NCI-H1048 (cell line): Measurements from ENCODE around the gene TUBA8.
"Not testable (repeated sequence)": the region's sequence is repeated elsewhere in the genome, so short reads cannot be mapped to it uniquely, and the experiment has no call there.

Experiments
- DNase-seq: peaks from one replicate; lab custom pipeline; 2025; lab: John Stamatoyannopoulos, UW

Gene TUBA8

GRCh38 chr22:18110194-18110953 is at the start of gene TUBA8:
Gene TUBA8 (plus strand): TSS chr22:18110809. CDS start chr22:18110866, 57 bp downstream.
- DNase-seq: no peak

GRCh38 chr22:18062421-18062820 is 48.2 kb upstream of the TUBA8 start:
- DNase-seq: no peak

- DNase-seq: no peak
Measured at GRCh38 chr22:18063306-18063705, 47.3 kb upstream of the TUBA8 start.

GRCh38 chr22:18063715-18064114 is 46.9 kb upstream of the TUBA8 start:
- DNase-seq: not testable (repeated sequence)

- no peak for DNase-seq
Measured at GRCh38 chr22:18064636-18065035, 46.0 kb upstream of the TUBA8 start.

- no peak for DNase-seq
Measured at GRCh38 chr22:18065256-18065655, 45.4 kb upstream of the TUBA8 start.

- no peak for DNase-seq
Measured at GRCh38 chr22:18066181-18066859, 44.3 kb upstream of the TUBA8 start.

- DNase-seq: no peak
Measured at GRCh38 chr22:18067121-18067520, 43.5 kb upstream of the TUBA8 start.

GRCh38 chr22:18067548-18068341 is 42.9 kb upstream of the TUBA8 start:
- no peak for DNase-seq

GRCh38 chr22:18068381-18068988 is 42.1 kb upstream of the TUBA8 start:
- DNase-seq: no peak

- DNase-seq: no peak
Measured at GRCh38 chr22:18069041-18069440, 41.6 kb upstream of the TUBA8 start.

- no peak for DNase-seq
Measured at GRCh38 chr22:18070041-18070440, 40.6 kb upstream of the TUBA8 start.

- no peak for DNase-seq
Measured at GRCh38 chr22:18070556-18071306, 39.9 kb upstream of the TUBA8 start.

- DNase-seq: not testable (repeated sequence)
Measured at GRCh38 chr22:18071307-18071967, 39.2 kb upstream of the TUBA8 start.

GRCh38 chr22:18071968-18072310 is 38.7 kb upstream of the TUBA8 start:
- no peak for DNase-seq

- DNase-seq: no peak
Measured at GRCh38 chr22:18073467-18073866, 37.1 kb upstream of the TUBA8 start.

GRCh38 chr22:18073927-18074326 is 36.7 kb upstream of the TUBA8 start:
- DNase-seq: not testable (repeated sequence)

GRCh38 chr22:18075101-18075719 is 35.4 kb upstream of the TUBA8 start:
- no peak for DNase-seq

- peak; percentile 53 for DNase-seq
Measured at GRCh38 chr22:18075720-18076497, 34.7 kb upstream of the TUBA8 start.
